ENCODE results near the gene RHEX. TPM values are rescaled to one million over a fixed set of nuclear protein-coding genes. Genes with fewer than 3 reads are reported as not detected.

Gene RHEX
- total RNA-seq, 6 experiments from 2014 or later, result not detected

- Mint-ChIP-seq H3K27me3 (ENCODE audit: insufficient read depth) (peaks cover 58% of the 10 kb centered on the region), H3K4me1 (ENCODE audit: low read depth) (no peaks in the 10 kb centered on the region), H3K9me3 (no peaks in the 10 kb centered on the region)
These were observed 13.7 kb upstream of the RHEX start for GRCh38 chr1:206039046-206039973.

DNA sequence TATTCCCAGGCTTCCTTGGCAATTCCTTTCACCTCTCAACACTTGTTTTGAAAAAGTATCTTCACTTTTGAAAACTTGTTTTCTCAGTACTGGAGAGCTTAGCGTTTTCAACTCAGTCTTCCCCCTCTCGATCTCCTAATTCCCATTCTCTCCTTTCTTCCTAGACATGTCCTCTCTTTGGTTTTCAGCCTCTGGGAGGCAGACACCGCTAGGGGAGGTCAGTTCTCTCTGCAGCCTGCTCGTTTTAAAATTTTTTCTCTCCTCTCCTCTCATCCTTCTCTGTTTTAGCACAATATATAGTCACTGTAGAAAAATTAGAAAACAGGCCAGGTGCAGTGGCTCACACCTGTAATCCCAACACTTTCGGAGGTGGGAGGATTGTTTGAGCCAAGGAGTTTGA, 12.6 kb upstream of the RHEX start:
- TF ChIP-seq, protein P1, sequence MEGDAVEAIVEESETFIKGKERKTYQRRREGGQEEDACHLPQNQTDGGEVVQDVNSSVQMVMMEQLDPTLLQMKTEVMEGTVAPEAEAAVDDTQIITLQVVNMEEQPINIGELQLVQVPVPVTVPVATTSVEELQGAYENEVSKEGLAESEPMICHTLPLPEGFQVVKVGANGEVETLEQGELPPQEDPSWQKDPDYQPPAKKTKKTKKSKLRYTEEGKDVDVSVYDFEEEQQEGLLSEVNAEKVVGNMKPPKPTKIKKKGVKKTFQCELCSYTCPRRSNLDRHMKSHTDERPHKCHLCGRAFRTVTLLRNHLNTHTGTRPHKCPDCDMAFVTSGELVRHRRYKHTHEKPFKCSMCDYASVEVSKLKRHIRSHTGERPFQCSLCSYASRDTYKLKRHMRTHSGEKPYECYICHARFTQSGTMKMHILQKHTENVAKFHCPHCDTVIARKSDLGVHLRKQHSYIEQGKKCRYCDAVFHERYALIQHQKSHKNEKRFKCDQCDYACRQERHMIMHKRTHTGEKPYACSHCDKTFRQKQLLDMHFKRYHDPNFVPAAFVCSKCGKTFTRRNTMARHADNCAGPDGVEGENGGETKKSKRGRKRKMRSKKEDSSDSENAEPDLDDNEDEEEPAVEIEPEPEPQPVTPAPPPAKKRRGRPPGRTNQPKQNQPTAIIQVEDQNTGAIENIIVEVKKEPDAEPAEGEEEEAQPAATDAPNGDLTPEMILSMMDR (IDR thresholded peaks at IDR 0.05), result no peak
- Mint-ChIP-seq H3K27ac (no peak overlapping the region), H3K36me3 (ENCODE audit: low read depth) (no peaks in the 10 kb centered on the region), H3K4me3 (no peak overlapping the region), H3K27me3 (ENCODE audit: insufficient read depth) (peaks cover 48% of the 10 kb centered on the region), H3K4me1 (ENCODE audit: low read depth) (no peaks in the 10 kb centered on the region), H3K9me3 (no peaks in the 10 kb centered on the region)
- no peak for DNase-seq

More at GRCh38 chr1:206039046-206039973, 13.7 kb upstream of the RHEX start:
- H3K36me3 Mint-ChIP-seq (ENCODE audit: low read depth), result no peaks in the 10 kb centered on the region
- no peak overlapping the region for H3K4me3 Mint-ChIP-seq
- H3K27ac Mint-ChIP-seq, result no peak overlapping the region
- no peak for DNase-seq
- TF ChIP-seq, protein P1 (IDR thresholded peaks at IDR 0.05), result no peak

DNA sequence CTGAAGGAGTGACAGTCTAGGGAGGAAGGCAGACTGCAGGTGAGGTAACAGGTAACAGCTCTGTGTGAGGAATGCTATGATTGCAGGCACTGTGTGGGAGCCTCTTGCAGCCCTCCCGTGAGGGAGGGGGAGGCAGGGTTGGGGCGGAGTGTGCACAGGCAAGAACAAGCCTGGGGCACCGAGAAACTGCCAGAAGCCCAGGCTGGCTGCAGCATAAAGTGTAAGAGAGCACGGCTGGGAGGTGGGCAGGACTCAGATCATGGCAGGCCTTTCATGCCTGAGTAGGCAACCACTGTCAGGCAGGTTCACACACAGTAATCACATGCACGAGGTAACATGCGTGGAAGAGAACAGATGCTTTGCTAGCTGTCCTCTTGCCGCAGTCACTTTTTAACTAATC, 11.3 kb upstream of the RHEX start:
- no peaks in the 10 kb centered on the region for H3K4me1 Mint-ChIP-seq (ENCODE audit: low read depth)
- no peak overlapping the region for H3K27ac Mint-ChIP-seq
- DNase-seq, result no peak
- H3K27me3 Mint-ChIP-seq (ENCODE audit: insufficient read depth), result peaks cover 42% of the 10 kb centered on the region
- no peaks in the 10 kb centered on the region for H3K36me3 Mint-ChIP-seq (ENCODE audit: low read depth)
- TF ChIP-seq, protein P1 (IDR thresholded peaks at IDR 0.05), result no peak
- no peaks in the 10 kb centered on the region for H3K9me3 Mint-ChIP-seq
- no peak overlapping the region for H3K4me3 Mint-ChIP-seq

DNA sequence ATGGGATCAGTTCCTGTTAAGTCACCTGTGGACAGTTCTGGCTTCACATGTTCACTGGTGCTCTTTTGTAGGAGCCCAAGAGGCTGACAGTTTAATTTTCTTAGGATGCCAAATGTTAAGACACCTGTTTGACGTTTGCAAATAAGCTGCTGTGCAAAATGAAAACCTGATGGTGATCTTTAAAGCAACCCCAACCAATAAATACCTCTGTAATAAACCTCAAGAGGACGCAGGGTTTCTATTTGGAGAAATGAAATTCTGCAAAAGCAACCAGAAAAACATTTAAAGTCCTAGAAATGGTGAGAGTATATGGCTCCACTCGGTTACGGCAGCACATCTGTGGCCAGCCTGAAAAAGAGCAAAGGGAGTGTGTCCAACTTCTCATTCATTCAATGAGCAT, 5.7 kb upstream of the RHEX start:
- H3K27me3 Mint-ChIP-seq (ENCODE audit: insufficient read depth), result peaks cover 35% of the 10 kb centered on the region
- no peaks in the 10 kb centered on the region for H3K36me3 Mint-ChIP-seq (ENCODE audit: low read depth)
- no peak for DNase-seq
- H3K4me3 Mint-ChIP-seq, result no peak overlapping the region
- H3K27ac Mint-ChIP-seq, result no peak overlapping the region
- TF ChIP-seq, protein P1 (IDR thresholded peaks at IDR 0.05), result no peak
- no peaks in the 10 kb centered on the region for H3K9me3 Mint-ChIP-seq
- H3K4me1 Mint-ChIP-seq (ENCODE audit: low read depth), result no peaks in the 10 kb centered on the region

DNA sequence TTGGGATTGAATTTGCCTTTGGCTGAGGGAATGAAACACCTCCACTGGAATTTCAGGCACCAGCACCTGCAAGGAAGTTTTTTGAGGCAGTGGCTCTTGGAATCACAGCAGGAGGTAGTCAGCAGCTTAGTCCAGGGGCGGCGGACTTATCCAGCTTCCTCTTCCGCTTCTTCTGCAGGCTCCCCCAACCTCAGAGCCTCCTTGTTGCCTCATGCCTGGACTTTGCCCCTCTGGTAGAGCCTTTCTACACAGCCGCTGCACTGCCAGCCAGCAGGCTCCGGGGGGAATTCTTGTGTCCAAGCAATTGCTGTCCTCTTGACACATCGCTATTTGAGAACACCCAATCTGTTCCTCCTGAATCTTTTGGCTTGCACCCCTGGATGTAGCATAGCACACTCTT, 4.4 kb upstream of the RHEX start:
- Mint-ChIP-seq H3K4me3 (no peak overlapping the region), H3K9me3 (no peaks in the 10 kb centered on the region), H3K36me3 (ENCODE audit: low read depth) (no peaks in the 10 kb centered on the region), H3K27ac (no peak overlapping the region), H3K27me3 (ENCODE audit: insufficient read depth) (peaks cover 35% of the 10 kb centered on the region), H3K4me1 (ENCODE audit: low read depth) (no peaks in the 10 kb centered on the region)
- TF ChIP-seq, protein P1 (IDR thresholded peaks at IDR 0.05), result no peak
- DNase-seq, result no peak
